ENCODE results near the gene DFFB.

DFFB gene

GRCh38 chr1:3898475-3898735 lies 41.1 kb downstream of the DFFB start:
- TF ChIP-seq GABPA (IDR thresholded peaks at IDR 0.05; ENCODE audit: low read depth): no peak
- TF ChIP-seq, protein P1, sequence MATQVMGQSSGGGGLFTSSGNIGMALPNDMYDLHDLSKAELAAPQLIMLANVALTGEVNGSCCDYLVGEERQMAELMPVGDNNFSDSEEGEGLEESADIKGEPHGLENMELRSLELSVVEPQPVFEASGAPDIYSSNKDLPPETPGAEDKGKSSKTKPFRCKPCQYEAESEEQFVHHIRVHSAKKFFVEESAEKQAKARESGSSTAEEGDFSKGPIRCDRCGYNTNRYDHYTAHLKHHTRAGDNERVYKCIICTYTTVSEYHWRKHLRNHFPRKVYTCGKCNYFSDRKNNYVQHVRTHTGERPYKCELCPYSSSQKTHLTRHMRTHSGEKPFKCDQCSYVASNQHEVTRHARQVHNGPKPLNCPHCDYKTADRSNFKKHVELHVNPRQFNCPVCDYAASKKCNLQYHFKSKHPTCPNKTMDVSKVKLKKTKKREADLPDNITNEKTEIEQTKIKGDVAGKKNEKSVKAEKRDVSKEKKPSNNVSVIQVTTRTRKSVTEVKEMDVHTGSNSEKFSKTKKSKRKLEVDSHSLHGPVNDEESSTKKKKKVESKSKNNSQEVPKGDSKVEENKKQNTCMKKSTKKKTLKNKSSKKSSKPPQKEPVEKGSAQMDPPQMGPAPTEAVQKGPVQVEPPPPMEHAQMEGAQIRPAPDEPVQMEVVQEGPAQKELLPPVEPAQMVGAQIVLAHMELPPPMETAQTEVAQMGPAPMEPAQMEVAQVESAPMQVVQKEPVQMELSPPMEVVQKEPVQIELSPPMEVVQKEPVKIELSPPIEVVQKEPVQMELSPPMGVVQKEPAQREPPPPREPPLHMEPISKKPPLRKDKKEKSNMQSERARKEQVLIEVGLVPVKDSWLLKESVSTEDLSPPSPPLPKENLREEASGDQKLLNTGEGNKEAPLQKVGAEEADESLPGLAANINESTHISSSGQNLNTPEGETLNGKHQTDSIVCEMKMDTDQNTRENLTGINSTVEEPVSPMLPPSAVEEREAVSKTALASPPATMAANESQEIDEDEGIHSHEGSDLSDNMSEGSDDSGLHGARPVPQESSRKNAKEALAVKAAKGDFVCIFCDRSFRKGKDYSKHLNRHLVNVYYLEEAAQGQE (IDR thresholded peaks at IDR 0.05; ENCODE audit: insufficient replicate concordance, low read depth): no peak
- no peak for TF ChIP-seq POLR2AphosphoS5 (IDR thresholded peaks at IDR 0.05; ENCODE audit: low read depth)
- TF ChIP-seq SPI1 (IDR thresholded peaks at IDR 0.05; ENCODE audit: borderline replicate concordance, low read depth): no peak
- TF ChIP-seq, protein P2, sequence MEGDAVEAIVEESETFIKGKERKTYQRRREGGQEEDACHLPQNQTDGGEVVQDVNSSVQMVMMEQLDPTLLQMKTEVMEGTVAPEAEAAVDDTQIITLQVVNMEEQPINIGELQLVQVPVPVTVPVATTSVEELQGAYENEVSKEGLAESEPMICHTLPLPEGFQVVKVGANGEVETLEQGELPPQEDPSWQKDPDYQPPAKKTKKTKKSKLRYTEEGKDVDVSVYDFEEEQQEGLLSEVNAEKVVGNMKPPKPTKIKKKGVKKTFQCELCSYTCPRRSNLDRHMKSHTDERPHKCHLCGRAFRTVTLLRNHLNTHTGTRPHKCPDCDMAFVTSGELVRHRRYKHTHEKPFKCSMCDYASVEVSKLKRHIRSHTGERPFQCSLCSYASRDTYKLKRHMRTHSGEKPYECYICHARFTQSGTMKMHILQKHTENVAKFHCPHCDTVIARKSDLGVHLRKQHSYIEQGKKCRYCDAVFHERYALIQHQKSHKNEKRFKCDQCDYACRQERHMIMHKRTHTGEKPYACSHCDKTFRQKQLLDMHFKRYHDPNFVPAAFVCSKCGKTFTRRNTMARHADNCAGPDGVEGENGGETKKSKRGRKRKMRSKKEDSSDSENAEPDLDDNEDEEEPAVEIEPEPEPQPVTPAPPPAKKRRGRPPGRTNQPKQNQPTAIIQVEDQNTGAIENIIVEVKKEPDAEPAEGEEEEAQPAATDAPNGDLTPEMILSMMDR (IDR thresholded peaks at IDR 0.05; ENCODE audit: insufficient read depth, low read length): no peak
- no peak overlapping the region for H3K4me3 ChIP-seq (replicated peaks; ENCODE audit: insufficient read depth, low read length)

GRCh38 chr1:3898994-3899753 lies 41.9 kb downstream of the DFFB start:
- peak overlapping the region; percentile 99 for H3K27ac ChIP-seq (replicated peaks)
- TF ChIP-seq, protein P2 (IDR thresholded peaks at IDR 0.05; ENCODE audit: insufficient read depth, low read length): no peak
- no peak for TF ChIP-seq POLR2AphosphoS5 (IDR thresholded peaks at IDR 0.05; ENCODE audit: low read depth)
- no peak for TF ChIP-seq GABPA (IDR thresholded peaks at IDR 0.05; ENCODE audit: low read depth)
- TF ChIP-seq, protein P1 (IDR thresholded peaks at IDR 0.05; ENCODE audit: insufficient replicate concordance, low read depth): no peak
- no peak for TF ChIP-seq SPI1 (IDR thresholded peaks at IDR 0.05; ENCODE audit: borderline replicate concordance, low read depth)
- H3K27me3 ChIP-seq (ENCODE audit: insufficient read depth, poor library complexity, severe bottlenecking): no peaks in the 10 kb centered on the region
- H3K4me3 ChIP-seq (replicated peaks; ENCODE audit: insufficient read depth, low read length): peak overlapping the region; percentile 91
- DNase-seq (ENCODE audit: low read depth in 1 of 2, low spot score in 1 of 2): peak in 1 of 2 experiments; percentile 31

More at GRCh38 chr1:3898475-3898735, 41.1 kb downstream of the DFFB start:
- H3K27ac ChIP-seq (replicated peaks): no peak overlapping the region
- DNase-seq (ENCODE audit: low read depth in 1 of 2, low spot score in 1 of 2): no peak
- no peaks in the 10 kb centered on the region for H3K27me3 ChIP-seq (ENCODE audit: insufficient read depth, poor library complexity, severe bottlenecking)

DNA sequence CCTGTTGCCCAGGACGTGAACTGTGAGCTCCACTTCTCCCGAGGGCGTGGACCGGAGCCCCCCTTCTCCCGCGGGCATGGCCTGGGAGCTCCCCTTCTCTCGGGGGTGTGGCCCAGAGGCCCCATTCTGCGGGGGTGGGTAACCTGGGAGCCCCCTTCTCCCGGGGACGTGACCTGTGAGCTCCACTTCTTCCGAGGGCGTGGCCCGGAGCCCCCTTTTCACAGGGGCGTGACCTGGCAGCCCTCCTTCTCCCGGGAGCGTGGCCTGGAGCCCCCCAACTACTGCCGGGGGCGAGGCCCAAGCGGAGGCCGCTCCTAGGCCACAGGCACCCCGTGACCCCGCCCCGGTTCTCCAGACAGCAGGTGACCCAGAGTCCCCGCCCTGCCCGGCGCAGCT lies 42.5 kb downstream of the DFFB start:
- DNase-seq (ENCODE audit: low read depth in 1 of 2, low spot score in 1 of 2): no peak
- H3K27me3 ChIP-seq (ENCODE audit: insufficient read depth, poor library complexity, severe bottlenecking): no peaks in the 10 kb centered on the region
- H3K27ac ChIP-seq (replicated peaks): peak overlapping the region; percentile 99
- peak overlapping the region; percentile 91 for H3K4me3 ChIP-seq (replicated peaks; ENCODE audit: insufficient read depth, low read length)
- TF ChIP-seq, protein P2 (IDR thresholded peaks at IDR 0.05; ENCODE audit: insufficient read depth, low read length): no peak
- TF ChIP-seq, protein P1 (IDR thresholded peaks at IDR 0.05; ENCODE audit: insufficient replicate concordance, low read depth): no peak
- no peak for TF ChIP-seq POLR2AphosphoS5 (IDR thresholded peaks at IDR 0.05; ENCODE audit: low read depth)
